Fibroblast of lung (primary cell): Measurements from ENCODE around the gene HSPG2.

Experiments
- CTCF ChIP-seq, 2 donors: IDR thresholded peaks in 1 of 2; conservative IDR thresholded peaks in 1 of 2; 1 replicate in 1 of 2; 2 replicates in 1 of 2; pipeline ENCODE4 v1.5.1; 2011 to 2012; ENCODE audit warnings: low read length in 2 of 2, control low read depth in 1 of 2, inconsistent platforms in 1 of 2, low read depth in 1 of 2, mild to moderate bottlenecking in 1 of 2
- EZH2 ChIP-seq: IDR thresholded peaks from 2 replicates; pipeline ENCODE4 v1.5.1; 2012; ENCODE audit warnings: low read length, control low read depth, mild to moderate bottlenecking; ENCODE audit errors: missing control alignments

GRCh38 chr1:21827141-21827679, 109.9 kb downstream of the HSPG2 start:
- TF ChIP-seq CTCF (conservative IDR thresholded peaks at IDR 0.05 in 1 of 2, IDR thresholded peaks at IDR 0.05 in 1 of 2; ENCODE audit: low read depth in 1 of 2, low read length in 2 of 2) (no peak), EZH2 (no peak)
